Measurements from ENCODE around the gene TDRD7. TPM values are rescaled to one million over a fixed set of nuclear protein-coding genes. Genes with fewer than 3 reads are reported as not detected.

Gene TDRD7
- total RNA-seq, 1 donor from 2014 or later: 8.1 TPM

DNA sequence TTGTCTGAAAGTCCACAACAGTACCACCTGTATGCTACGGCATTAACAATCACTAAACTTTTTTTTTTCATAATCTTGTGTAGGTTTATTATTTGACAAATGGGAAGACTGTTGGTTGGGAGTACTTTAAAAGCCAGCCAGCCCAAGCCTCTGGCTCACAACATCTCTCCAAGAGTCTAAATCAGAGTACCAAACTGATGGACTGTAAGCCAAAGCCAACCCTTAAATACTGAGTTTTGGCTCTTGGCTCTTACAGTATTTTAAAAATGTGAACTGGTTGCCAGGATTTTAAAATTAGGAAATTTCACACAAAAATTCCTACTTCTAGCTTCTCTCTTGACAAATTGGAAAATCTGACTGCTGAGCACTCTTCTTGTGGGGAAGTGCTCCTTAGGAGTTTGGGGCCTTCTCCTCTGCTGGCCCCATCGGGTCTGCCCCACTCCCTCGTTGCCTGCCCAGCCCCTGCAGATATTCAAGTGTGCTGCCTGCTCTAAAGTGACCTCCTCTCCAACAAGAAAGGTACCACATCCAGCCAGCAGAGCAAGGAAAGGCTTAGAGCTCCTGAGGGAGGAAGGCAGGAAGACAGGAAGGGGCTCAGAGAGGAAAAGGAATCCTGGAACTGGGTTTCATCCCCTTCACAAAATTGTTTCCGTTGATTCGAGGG is 67.7 kb downstream of the TDRD7 start:
- DNase-seq (ENCODE audit: low spot score): no peak
- H3K27ac ChIP-seq: no peak overlapping the region
- H3K4me2 ChIP-seq: no peak overlapping the region
- Mint-ChIP-seq H3K36me3 (no peaks in the 10 kb centered on the region), H3K27ac (no peak overlapping the region), H3K27me3 (ENCODE audit: insufficient read depth, low read depth) (peaks cover 2% of the 10 kb centered on the region), H3K4me3 (no peak overlapping the region), H3K4me1 (no peaks in the 10 kb centered on the region), H3K9me3 (peaks cover 5% of the 10 kb centered on the region)
- H3F3A ChIP-seq (ENCODE audit: low read depth): no peaks in the 10 kb centered on the region
- no peak overlapping the region for H3K9ac ChIP-seq
- H3K4me1 ChIP-seq: no peaks in the 10 kb centered on the region
- H3K79me2 ChIP-seq (ENCODE audit: low read depth): no peaks in the 10 kb centered on the region
- no peak for TF ChIP-seq EZH2phosphoT487 (IDR thresholded peaks at IDR 0.05)
- no peak for TF ChIP-seq EZH2 (IDR thresholded peaks at IDR 0.05)
- TF ChIP-seq CTCF (IDR thresholded peaks at IDR 0.05): no peak
- H3K9me3 ChIP-seq (ENCODE audit: low read depth): no peaks in the 10 kb centered on the region
- H2AFZ ChIP-seq (replicated peaks): peak overlapping the region; percentile 8
- H3K27me3 ChIP-seq: no peaks in the 10 kb centered on the region
- no peaks in the 10 kb centered on the region for H4K20me1 ChIP-seq (ENCODE audit: low read depth)
- no peaks in the 10 kb centered on the region for H3K36me3 ChIP-seq
- no peak overlapping the region for H3K4me3 ChIP-seq

GRCh38 chr9:97480174-97480573 is 68.3 kb downstream of the TDRD7 start:
- peaks cover 5% of the 10 kb centered on the region for H3K9me3 Mint-ChIP-seq
- no peak for DNase-seq (ENCODE audit: low spot score)
- no peaks in the 10 kb centered on the region for H3F3A ChIP-seq (ENCODE audit: low read depth)

GRCh38 chr9:97480749-97481148 is 68.9 kb downstream of the TDRD7 start:
- H3K36me3 Mint-ChIP-seq: no peaks in the 10 kb centered on the region
- H3K9me3 Mint-ChIP-seq: peaks cover 5% of the 10 kb centered on the region
- no peaks in the 10 kb centered on the region for H3K36me3 ChIP-seq

More at GRCh38 chr9:97480174-97480573, 68.3 kb downstream of the TDRD7 start:
- no peak for TF ChIP-seq CTCF (IDR thresholded peaks at IDR 0.05)
- TF ChIP-seq EZH2 (IDR thresholded peaks at IDR 0.05): no peak
- TF ChIP-seq EZH2phosphoT487 (IDR thresholded peaks at IDR 0.05): no peak
- peak overlapping the region; percentile 8 for H2AFZ ChIP-seq (replicated peaks)
- Mint-ChIP-seq H3K36me3 (no peaks in the 10 kb centered on the region), H3K4me1 (no peaks in the 10 kb centered on the region), H3K27me3 (ENCODE audit: insufficient read depth, low read depth) (peaks cover 2% of the 10 kb centered on the region), H3K27ac (no peak overlapping the region), H3K4me3 (no peak overlapping the region)
- H4K20me1 ChIP-seq (ENCODE audit: low read depth): no peaks in the 10 kb centered on the region
- no peaks in the 10 kb centered on the region for H3K4me1 ChIP-seq
- no peak overlapping the region for H3K27ac ChIP-seq
- no peak overlapping the region for H3K4me2 ChIP-seq
- no peaks in the 10 kb centered on the region for H3K27me3 ChIP-seq
- H3K4me3 ChIP-seq: no peak overlapping the region
- H3K79me2 ChIP-seq (ENCODE audit: low read depth): no peaks in the 10 kb centered on the region
- H3K9me3 ChIP-seq (ENCODE audit: low read depth): no peaks in the 10 kb centered on the region
- no peak overlapping the region for H3K9ac ChIP-seq
- no peaks in the 10 kb centered on the region for H3K36me3 ChIP-seq

More at GRCh38 chr9:97480749-97481148, 68.9 kb downstream of the TDRD7 start:
- H3K9ac ChIP-seq: no peak overlapping the region
- Mint-ChIP-seq H3K4me1 (no peaks in the 10 kb centered on the region), H3K27ac (no peak overlapping the region), H3K27me3 (ENCODE audit: insufficient read depth, low read depth) (peaks cover 2% of the 10 kb centered on the region), H3K4me3 (no peak overlapping the region)
- no peaks in the 10 kb centered on the region for H3K4me1 ChIP-seq
- no peak overlapping the region for H2AFZ ChIP-seq (replicated peaks)
- DNase-seq (ENCODE audit: low spot score): no peak
- no peaks in the 10 kb centered on the region for H3F3A ChIP-seq (ENCODE audit: low read depth)
- H3K4me3 ChIP-seq: no peak overlapping the region
- H3K4me2 ChIP-seq: no peak overlapping the region
- TF ChIP-seq CTCF (IDR thresholded peaks at IDR 0.05): no peak
- no peak for TF ChIP-seq EZH2 (IDR thresholded peaks at IDR 0.05)
- TF ChIP-seq EZH2phosphoT487 (IDR thresholded peaks at IDR 0.05): no peak
- no peaks in the 10 kb centered on the region for H4K20me1 ChIP-seq (ENCODE audit: low read depth)
- no peaks in the 10 kb centered on the region for H3K27me3 ChIP-seq
- no peaks in the 10 kb centered on the region for H3K79me2 ChIP-seq (ENCODE audit: low read depth)
- no peak overlapping the region for H3K27ac ChIP-seq
- no peaks in the 10 kb centered on the region for H3K9me3 ChIP-seq (ENCODE audit: low read depth)

Data from neural progenitor cell (in vitro differentiated cells).